Measurements from ENCODE around the gene CLDN15.

The CLDN15 gene

DNA sequence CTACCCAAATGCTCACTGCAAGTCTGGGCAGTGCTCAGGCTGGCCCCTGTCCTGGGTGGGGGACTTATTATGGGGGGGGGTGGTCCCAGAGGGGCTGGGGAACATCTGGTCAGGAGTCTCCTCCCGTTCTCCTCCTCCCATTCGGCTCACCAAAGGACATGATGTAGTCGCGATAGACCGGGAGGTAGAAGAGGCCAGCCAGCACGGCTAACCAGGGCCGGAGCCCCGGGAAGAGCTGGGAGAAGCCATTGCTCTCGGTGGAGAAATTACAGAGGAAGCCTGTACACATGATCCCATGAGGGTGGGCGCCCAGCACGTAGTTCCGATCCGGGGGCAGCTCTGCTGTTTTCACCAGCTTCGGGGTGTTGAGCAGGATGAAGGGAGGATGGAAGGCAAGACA lies 39.1 kb downstream of the CLDN15 start:
- TF ChIP-seq ZFX (IDR thresholded peaks at IDR 0.05; ENCODE audit: borderline replicate concordance) (no peak), CTCF (IDR thresholded peaks at IDR 0.05) (no peak)
- no peak overlapping the region for H3K27ac ChIP-seq

DNA sequence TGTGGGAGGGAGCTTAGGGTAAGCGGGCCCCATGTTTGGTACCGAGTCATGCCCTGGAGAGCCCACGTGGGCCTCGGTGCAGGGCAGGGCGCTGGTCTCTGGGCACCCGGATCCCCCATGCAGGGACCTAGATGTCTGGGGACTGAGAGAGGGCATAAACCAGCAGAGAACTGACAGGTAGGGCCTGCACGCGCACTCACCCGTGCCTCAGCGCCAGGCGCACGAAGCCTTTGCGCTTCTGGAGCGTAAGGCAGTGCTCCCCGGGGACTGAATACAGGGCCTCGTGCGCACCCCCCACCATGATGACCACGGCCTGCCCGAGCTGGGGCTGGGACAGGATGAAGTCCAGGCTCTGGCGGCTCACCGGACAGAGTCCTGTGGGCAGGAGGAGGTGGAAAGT lies 39.6 kb downstream of the CLDN15 start:
- no peak for TF ChIP-seq CTCF (IDR thresholded peaks at IDR 0.05)
- TF ChIP-seq ZFX (IDR thresholded peaks at IDR 0.05; ENCODE audit: borderline replicate concordance): no peak
- no peak overlapping the region for H3K27ac ChIP-seq

DNA sequence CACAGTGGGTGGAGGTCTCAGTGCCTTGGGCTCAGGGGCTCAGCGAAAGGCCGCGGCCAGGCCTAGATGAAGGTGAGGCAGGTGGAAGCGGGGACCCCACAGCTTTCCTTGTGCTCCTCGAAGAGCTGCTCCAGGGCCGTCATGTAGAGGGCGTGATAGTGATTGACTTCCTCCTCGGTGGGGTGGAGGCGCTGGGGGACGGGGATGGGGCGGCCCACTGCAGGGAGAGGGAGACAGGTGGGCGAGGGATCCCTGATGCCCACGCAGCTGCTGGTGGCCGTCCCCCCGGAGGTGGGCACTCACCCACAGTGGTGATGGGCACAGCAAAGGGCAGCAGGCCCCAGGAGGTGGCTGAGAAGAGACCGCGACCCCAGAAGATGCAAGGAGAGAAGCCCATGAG lies 41.7 kb downstream of the CLDN15 start:
- TF ChIP-seq CTCF (IDR thresholded peaks at IDR 0.05) (no peak), ZFX (IDR thresholded peaks at IDR 0.05; ENCODE audit: borderline replicate concordance) (no peak)
- no peak overlapping the region for H3K27ac ChIP-seq

- TF ChIP-seq ZFX (IDR thresholded peaks at IDR 0.05; ENCODE audit: borderline replicate concordance) (no peak), CTCF (IDR thresholded peaks at IDR 0.05) (no peak)
- no peak overlapping the region for H3K27ac ChIP-seq
Observed at GRCh38 chr7:101189109-101189508, 48.5 kb downstream of the CLDN15 start.

DNA sequence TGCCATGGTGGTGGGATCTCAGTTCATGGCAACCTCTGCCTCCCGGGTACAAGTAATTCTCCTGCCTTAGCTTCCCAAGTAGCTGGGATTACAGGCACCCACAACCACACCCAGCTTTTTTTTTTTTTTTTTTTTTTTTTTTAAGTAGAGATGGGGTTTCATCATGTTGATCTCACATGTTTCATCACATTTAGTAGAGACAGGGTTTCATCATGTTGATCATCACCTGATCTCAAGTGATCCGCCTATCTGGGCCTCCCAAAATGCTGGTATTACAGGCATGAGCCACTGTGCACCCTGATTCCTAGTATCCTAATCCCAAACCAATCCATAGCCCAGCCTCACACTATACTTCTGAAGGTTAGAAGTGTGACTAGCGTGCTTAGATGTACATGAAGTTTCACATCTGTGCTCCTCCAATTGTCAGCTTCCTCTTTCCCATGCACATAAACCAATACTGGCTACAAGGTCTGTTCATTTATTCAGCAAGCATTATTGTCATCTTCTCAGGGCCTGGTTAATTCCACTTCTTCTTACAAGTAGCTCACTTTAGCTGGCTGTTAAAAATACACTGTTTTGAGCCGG lies 50.7 kb downstream of the CLDN15 start:
- H3K27ac ChIP-seq: no peak overlapping the region
- no peak for TF ChIP-seq ZFX (IDR thresholded peaks at IDR 0.05; ENCODE audit: borderline replicate concordance)
- no peak for TF ChIP-seq CTCF (IDR thresholded peaks at IDR 0.05)

GRCh38 chr7:101186194-101186593 lies 51.4 kb downstream of the CLDN15 start:
- H3K27ac ChIP-seq: no peak overlapping the region

More at GRCh38 chr7:101186194-101186593, 51.4 kb downstream of the CLDN15 start:
- TF ChIP-seq ZFX (IDR thresholded peaks at IDR 0.05; ENCODE audit: borderline replicate concordance) (no peak), CTCF (IDR thresholded peaks at IDR 0.05) (no peak)
